Heart left ventricle (tissue), 16 donors: Measurements from ENCODE around the gene RTEL1. TPM values are rescaled to one million over a fixed set of nuclear protein-coding genes. Genes with fewer than 3 reads are reported as not detected.

Source experiments
- ATAC-seq, 4 donors: fragments of 200-7000 bp; cut with Tn5 transposase; one replicate each; pipeline ENCODE4 v1.9.1; 2020 to 2022; ENCODE audit warnings: moderate library complexity in 4 of 4, mild to moderate bottlenecking in 3 of 4, moderate number of reproducible peaks in 1 of 4
- DNase-seq, 5 donors: peaks; one replicate each; pipeline ENCODE4 v3.0.0-alpha.2; 2020
- H3K27ac ChIP-seq, 12 donors: fragments of 200-600 bp; sonication (generic) in 4 of 12; one replicate each; pipeline versions ENCODE4 v1.5.0 to v1.8.0; 2016 to 2022; ENCODE audit warnings: mild to moderate bottlenecking in 2 of 12
- H3K27me3 ChIP-seq, 9 donors: fragments of 200-600 bp; sonication (generic) in 2 of 9; one replicate each; pipeline versions ENCODE4 v1.5.1 to v1.8.0; 2016 to 2022; ENCODE audit warnings: mild to moderate bottlenecking in 3 of 9
- H3K36me3 ChIP-seq, 9 donors: fragments of 200-600 bp; sonication (generic) in 2 of 9; one replicate each; pipeline versions ENCODE4 v1.5.0 to v1.8.0; 2018 to 2022; ENCODE audit warnings: mild to moderate bottlenecking in 2 of 9
- H3K4me1 ChIP-seq, 12 donors: fragments of 200-600 bp; sonication (generic) in 4 of 12; one replicate each; pipeline versions ENCODE4 v1.5.0 to v1.8.0; 2016 to 2022; ENCODE audit warnings: mild to moderate bottlenecking in 3 of 12
- H3K4me3 ChIP-seq, 12 donors: fragments of 200-600 bp; sonication (generic) in 4 of 12; one replicate each; pipeline versions ENCODE4 v1.5.0 to v1.8.0; 2017 to 2022; ENCODE audit warnings: mild to moderate bottlenecking in 9 of 12, moderate library complexity in 4 of 12
- H3K9me3 ChIP-seq, 12 donors: fragments of 200-600 bp; sonication (generic) in 4 of 12; one replicate each; pipeline versions ENCODE4 v1.5.0 to v1.8.0; 2016 to 2022; ENCODE audit warnings: mild to moderate bottlenecking in 1 of 12
- CTCF ChIP-seq, 12 donors: fragments of 200-600 bp; sonication (generic) in 4 of 12; IDR thresholded peaks; one replicate each; pipeline versions ENCODE4 v1.5.0 to v1.8.0; 2018 to 2022; ENCODE audit warnings: antibody characterized with exemption in 12 of 12, mild to moderate bottlenecking in 5 of 12
- POLR2A ChIP-seq, 2 donors: fragments of 450-650 bp; IDR thresholded peaks; one replicate each; pipeline ENCODE4 v1.6.1; 2017; ENCODE audit warnings: antibody characterized with exemption in 2 of 2, mild to moderate bottlenecking in 2 of 2, moderate library complexity in 2 of 2
- WGBS, 4 donors: extraction: QIAGEN DNeasy Blood & Tissue Kit in 2 of 4; methylation state at CpG; one replicate each; pipeline versions ENCODE4 v1.1.5 to v1.1.7; 2013 to 2018; 5-methylcytosine and 5-hydroxymethylcytosine counted together
- intact Hi-C, 10 donors: fragments of 100-400 bp; cut with DNase I; formaldehyde crosslinking; loops; one replicate each; pipeline versions ENCODE4 v1.11.1 to v1.14.2; 2022
- polyA plus RNA-seq, 2 donors: library from polyadenylated mRNA; stranded (reverse); fragments of 200-250 nt; gene quantifications; one replicate each; pipeline ENCODE4 v1.2.3, GENCODE V29; 2013
- total RNA-seq, 9 donors: library from RNA; depleted of rRNA in 2 of 9; stranded (reverse); fragments of >200 nt in 2 of 9; fragmentation: NEBNext Ultra II Directional in 3 of 9; extraction: Animal tissue kit (Norgen Biotek cat#: 25700) in 3 of 9; gene quantifications; one replicate each; pipeline versions ENCODE4 v1.1.0 to v1.2.4, GENCODE V29; 2016 to 2023
- donor health status: ischemic (EF 13 %, LVEDD 7.1; RV severe dilation, severe dysfunction).
- donor health status: healthy with polysubstance abuse.
- donor health status: DM: no; HTN: yes; CAD: no.
- donor health status: DM: no; HTN: no; CAD: no.
- donor health status: ischemic (EF 25% LVEDD 6.9; RV normal size, moderate dysfunction).
- donor health status: ischemic (EF 25% LVEDD 5.7; RV mildly dilated, moderate dysfunction).
- donor health status: healthy.
- donor health status: DM: yes; HTN: yes; CAD: no.
- donor health status: ischemic (EF 35%, LVEDD 5.7; RV mildly dilated, moderate dysfunction).
- donor health status: nonischemic (EF 11% LVEDD 7.7; RV severe dilation, severe dysfunction).
- donor health status: DM: yes; HTN: yes; CAD: no.
- donor health status: PGD.
- donor health status: ischemic (EF 29% LVEDD 5.4; RV normal size, mild dysfunction).
- donor health status: nonischemic (EF 23%, LVEDD 6.1; RV moderate dilation, normal function).

Gene RTEL1
- total and polyA plus RNA-seq, 11 donors, result 3.0 to 17.8 (median 9.6) TPM

- peak overlapping the region in 11 of 12 donors; percentile 36 to 79 (median 61) for H3K4me3 ChIP-seq
- intact Hi-C loops, result no loop called here
Observed at GRCh38 chr20:63642527-63643247, 15.4 kb upstream of the RTEL1 start.

GRCh38 chr20:63643499-63643898 is 14.6 kb upstream of the RTEL1 start:
- H3K9me3 ChIP-seq, result no peaks in the 10 kb centered on the region
- H3K4me3 ChIP-seq, result no peak overlapping the region
- no peak for ATAC-seq
- TF ChIP-seq CTCF (IDR thresholded peaks at IDR 0.05) (no peak), POLR2A (IDR thresholded peaks at IDR 0.05) (no peak)
- intact Hi-C loops, result no loop called here
- no peaks in the 10 kb centered on the region for H3K27me3 ChIP-seq
- H3K27ac ChIP-seq, result no peak overlapping the region
- 79 to 89% (median 84%) methylated on average over 10 of the region's 10 CpGs for WGBS, 4 donors
- no peak for DNase-seq
- H3K4me1 ChIP-seq, result peaks cover 0 to 29% (median 11%) of the 10 kb centered on the region in 12 donors
- H3K36me3 ChIP-seq, result no peaks in the 10 kb centered on the region

More at GRCh38 chr20:63642527-63643247, 15.4 kb upstream of the RTEL1 start:
- H3K9me3 ChIP-seq, result no peaks in the 10 kb centered on the region
- ATAC-seq, result no peak
- H3K4me1 ChIP-seq, result peaks cover 0 to 29% (median 14%) of the 10 kb centered on the region in 12 donors
- H3K27me3 ChIP-seq, result no peaks in the 10 kb centered on the region
- peak overlapping the region in 6 of 12 donors; percentile 21 to 75 (median 58) for H3K27ac ChIP-seq
- no peaks in the 10 kb centered on the region for H3K36me3 ChIP-seq
- WGBS, 4 donors, result 31 to 68% (median 41%) methylated on average over 9 to 29 of the region's 29 CpGs
- DNase-seq, result no peak
- TF ChIP-seq POLR2A (IDR thresholded peaks at IDR 0.05) (no peak), CTCF (IDR thresholded peaks at IDR 0.05) (no peak)

- H3K36me3 ChIP-seq, result no peaks in the 10 kb centered on the region
- no peaks in the 10 kb centered on the region for H3K27me3 ChIP-seq
- TF ChIP-seq CTCF (IDR thresholded peaks at IDR 0.05) (no peak), POLR2A (IDR thresholded peaks at IDR 0.05) (no peak)
- no peaks in the 10 kb centered on the region for H3K9me3 ChIP-seq
- H3K4me3 ChIP-seq, result no peak overlapping the region
- H3K4me1 ChIP-seq, result peaks cover 0 to 26% (median 8%) of the 10 kb centered on the region in 12 donors
- WGBS, 4 donors, result 86 to 89% (median 88%) methylated on average over 15 of the region's 15 CpGs
- ATAC-seq, result no peak
- intact Hi-C loops, result no loop called here
- no peak for DNase-seq
- H3K27ac ChIP-seq, result no peak overlapping the region
Observed at GRCh38 chr20:63643946-63644345, 14.2 kb upstream of the RTEL1 start.

- intact Hi-C loops, result no loop called here
- no peaks in the 10 kb centered on the region for H3K27me3 ChIP-seq
- peaks cover 0 to 15% (median 6%) of the 10 kb centered on the region in 12 donors for H3K4me1 ChIP-seq
- ATAC-seq, result no peak
- H3K27ac ChIP-seq, result no peak overlapping the region
- DNase-seq, result no peak
- no peak for TF ChIP-seq POLR2A (IDR thresholded peaks at IDR 0.05)
- TF ChIP-seq CTCF (IDR thresholded peaks at IDR 0.05), result no peak
- WGBS, 4 donors, result 47 to 74% (median 69%) methylated on average over 3 to 4 of the region's 4 CpGs
- H3K36me3 ChIP-seq, result no peaks in the 10 kb centered on the region
- H3K9me3 ChIP-seq, result no peaks in the 10 kb centered on the region
- H3K4me3 ChIP-seq, result no peak overlapping the region
Observed at GRCh38 chr20:63645218-63645617, 12.9 kb upstream of the RTEL1 start.
